Measurements from ENCODE around the gene PNN.
"Not testable (repeated sequence)": the region's sequence is repeated elsewhere in the genome, so short reads cannot be mapped to it uniquely, and the experiment has no call there.

Gene PNN

DNA sequence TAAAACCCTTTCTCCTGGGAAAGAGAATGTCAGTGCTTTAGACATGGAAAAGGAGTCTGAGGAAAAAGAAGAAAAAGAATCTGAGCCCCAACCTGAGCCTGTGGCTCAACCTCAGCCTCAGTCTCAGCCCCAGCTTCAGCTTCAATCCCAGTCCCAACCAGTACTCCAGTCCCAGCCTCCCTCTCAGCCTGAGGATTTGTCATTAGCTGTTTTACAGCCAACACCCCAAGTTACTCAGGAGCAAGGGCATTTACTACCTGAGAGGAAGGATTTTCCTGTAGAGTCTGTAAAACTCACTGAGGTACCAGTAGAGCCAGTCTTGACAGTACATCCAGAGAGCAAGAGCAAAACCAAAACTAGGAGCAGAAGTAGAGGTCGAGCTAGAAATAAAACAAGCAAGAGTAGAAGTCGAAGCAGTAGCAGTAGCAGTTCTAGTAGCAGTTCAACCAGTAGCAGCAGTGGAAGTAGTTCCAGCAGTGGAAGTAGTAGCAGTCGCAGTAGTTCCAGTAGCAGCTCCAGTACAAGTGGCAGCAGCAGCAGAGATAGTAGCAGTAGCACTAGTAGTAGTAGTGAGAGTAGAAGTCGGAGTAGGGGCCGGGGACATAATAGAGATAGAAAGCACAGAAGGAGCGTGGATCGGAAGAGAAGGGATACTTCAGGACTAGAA lies 6.1 kb downstream of the PNN start:
- DNase-seq (ENCODE audit: low read depth) = no peak

GRCh38 chr14:39181693-39182047 lies 6.6 kb downstream of the PNN start:
- DNase-seq (ENCODE audit: low read depth) = no peak

- DNase-seq (ENCODE audit: low read depth) = no peak
Observed at GRCh38 chr14:39182770-39183684, 8.0 kb downstream of the PNN start.

DNA sequence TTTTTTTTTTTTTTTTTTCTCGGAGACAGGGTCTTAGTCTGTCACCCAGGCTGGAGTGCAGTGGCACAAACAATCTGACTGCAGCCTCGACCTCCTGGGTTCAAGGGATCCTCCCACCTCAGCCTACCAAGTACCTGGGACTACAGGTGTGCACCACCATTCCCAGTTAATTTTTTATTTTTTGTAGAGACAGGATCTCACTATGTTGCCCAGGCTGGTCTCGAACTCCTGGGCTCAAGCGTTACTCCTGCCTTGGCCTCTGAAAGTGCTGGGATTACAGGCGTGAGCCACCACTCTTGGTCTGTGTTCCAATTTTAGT lies 8.6 kb downstream of the PNN start:
- DNase-seq (ENCODE audit: low read depth) = not testable (repeated sequence)

DNA sequence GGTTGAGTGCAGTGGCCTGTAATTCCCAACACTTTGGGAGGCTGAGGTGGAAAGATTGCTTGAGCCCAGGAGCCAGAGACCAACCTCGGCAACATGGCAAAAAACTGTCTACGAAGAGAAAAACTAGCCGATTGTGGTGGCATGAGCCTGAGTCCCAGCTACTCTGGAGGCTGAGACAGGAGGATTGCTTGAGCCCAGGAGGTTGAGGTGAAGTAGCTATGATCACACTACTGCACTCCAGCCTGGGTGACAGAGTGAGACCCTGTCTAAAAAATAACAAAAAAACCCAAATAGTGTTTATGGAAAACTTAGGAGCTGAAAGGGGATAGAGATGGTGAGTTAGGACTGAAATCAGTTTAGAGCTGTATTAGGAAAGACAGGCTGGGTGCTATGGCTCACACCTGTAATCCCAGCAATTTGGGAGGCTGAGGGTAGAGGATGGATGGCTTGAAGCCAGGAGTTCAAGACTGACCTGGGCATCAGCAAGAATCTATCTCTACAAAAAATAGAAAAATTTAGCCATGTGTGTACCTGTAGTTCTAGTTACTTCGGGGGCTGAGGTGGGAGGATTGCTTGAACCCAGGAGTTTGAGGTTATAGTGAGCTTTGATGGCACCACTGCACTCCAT lies 9.7 kb downstream of the PNN start:
- no peak for DNase-seq (ENCODE audit: low read depth)

GRCh38 chr14:39185256-39186049 lies 10.4 kb downstream of the PNN start:
- DNase-seq (ENCODE audit: low read depth) = no peak

- DNase-seq (ENCODE audit: low read depth) = no peak
Observed at GRCh38 chr14:39186941-39187525, 12.0 kb downstream of the PNN start.

GRCh38 chr14:39203659-39204606 lies 28.9 kb downstream of the PNN start:
- DNase-seq (ENCODE audit: low read depth) = no peak

DNA sequence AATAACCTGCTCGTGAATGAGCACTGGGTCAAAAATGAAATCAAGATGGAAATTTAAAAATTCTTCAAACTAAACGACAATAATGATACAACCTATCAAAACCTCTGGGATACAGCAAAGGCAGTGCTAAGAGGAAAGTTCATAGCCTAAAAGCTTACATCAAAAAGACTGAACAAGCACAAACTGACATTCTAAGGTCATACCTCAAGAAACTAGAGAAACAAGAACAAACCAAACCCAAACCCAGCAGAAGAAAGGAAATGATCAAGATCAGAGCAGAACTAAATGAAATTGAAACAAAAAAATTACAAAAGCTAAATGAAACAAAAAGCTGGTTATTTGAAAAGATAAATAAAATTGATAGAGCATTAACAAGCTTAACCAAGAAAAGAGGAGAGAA lies 32.4 kb downstream of the PNN start:
- not testable (repeated sequence) for DNase-seq (ENCODE audit: low read depth)

- DNase-seq (ENCODE audit: low read depth) = no peak
Observed at GRCh38 chr14:39211109-39211741, 36.2 kb downstream of the PNN start.

- no peak for DNase-seq (ENCODE audit: low read depth)
Observed at GRCh38 chr14:39212034-39212433, 37.0 kb downstream of the PNN start.

DNA sequence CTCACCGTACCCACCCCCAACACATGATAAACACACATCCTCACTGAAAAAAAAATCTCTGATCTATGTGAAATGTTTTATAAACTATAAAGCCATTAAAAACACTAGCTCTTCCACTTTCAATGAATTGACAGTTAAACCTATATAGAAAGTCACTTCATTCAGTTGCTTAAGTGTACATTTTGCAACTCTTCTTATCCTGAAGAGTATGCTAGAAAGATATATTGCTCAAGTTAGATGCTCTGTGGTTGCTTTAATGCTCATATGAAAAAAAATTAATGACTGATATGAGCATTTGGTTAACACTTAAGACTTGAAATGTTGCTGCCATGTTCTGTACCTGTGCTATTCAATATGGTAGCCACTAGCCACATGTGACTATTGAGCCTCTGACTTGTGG lies 37.6 kb downstream of the PNN start:
- DNase-seq (ENCODE audit: low read depth) = no peak

DNA sequence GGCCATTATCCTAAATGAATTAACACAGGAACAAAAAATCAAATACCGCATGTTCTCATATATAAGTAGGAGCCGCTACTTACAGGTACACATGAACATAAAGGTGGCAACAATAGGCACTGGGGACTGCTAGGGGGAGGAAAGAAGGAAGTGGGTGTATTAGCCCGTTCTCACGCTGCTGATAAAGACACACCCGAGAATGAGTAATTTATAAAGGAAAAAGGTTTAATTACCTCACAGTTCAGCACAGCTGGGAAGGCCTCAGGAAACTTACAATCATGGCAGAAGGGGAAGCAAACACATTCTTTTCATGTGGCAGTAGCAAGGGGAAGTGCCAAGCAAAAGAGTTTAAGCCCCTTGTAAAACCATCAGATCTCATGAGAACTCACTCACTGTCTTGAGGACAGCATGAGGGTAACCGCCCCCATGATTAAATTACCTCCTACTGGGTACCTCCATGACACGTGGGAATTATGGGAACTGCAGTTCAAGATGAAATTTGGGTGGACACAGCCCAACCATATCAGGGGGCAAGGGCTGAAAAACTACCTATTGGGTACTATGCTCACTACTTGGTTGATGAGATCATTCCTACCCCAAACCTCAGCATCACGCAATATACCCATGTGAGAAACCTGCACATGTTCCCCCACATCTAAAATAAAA lies 42.3 kb downstream of the PNN start:
- no peak for DNase-seq (ENCODE audit: low read depth)

DNA sequence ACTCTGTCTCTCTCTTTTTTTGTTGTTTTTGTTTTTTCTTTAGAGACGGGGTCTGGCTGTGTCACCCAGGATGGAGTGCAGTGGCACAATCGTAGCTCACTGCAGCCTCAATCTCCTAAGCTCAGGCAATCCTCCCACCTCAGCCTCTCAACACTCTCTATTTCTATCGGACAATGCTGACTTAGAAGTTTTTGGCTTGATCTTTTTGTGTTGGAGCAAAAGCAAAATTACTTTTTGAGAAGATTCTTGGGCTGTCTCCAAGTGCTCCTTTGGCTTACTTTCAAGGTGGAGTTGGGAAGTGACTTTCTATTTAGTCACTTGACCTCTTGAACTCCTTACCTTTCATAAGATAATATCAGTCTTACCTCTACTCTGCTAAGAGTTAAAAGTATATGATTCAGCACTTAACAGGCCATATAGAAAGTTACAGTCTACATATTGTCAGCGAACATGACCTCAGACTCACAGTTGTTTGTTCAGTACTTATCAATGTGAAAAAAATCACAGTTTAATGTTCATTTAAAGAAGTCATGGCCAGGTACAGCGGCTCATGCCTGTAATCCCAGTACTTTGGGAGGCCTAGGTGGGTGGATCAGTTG lies 43.2 kb downstream of the PNN start:
- DNase-seq (ENCODE audit: low read depth) = no peak

- DNase-seq (ENCODE audit: low read depth) = no peak
Observed at GRCh38 chr14:39219075-39219499, 44.0 kb downstream of the PNN start.

- not testable (repeated sequence) for DNase-seq (ENCODE audit: low read depth)
Observed at GRCh38 chr14:39220473-39220872, 45.4 kb downstream of the PNN start.

GRCh38 chr14:39228044-39228443 lies 53.0 kb downstream of the PNN start:
- DNase-seq (ENCODE audit: low read depth) = no peak

DNA sequence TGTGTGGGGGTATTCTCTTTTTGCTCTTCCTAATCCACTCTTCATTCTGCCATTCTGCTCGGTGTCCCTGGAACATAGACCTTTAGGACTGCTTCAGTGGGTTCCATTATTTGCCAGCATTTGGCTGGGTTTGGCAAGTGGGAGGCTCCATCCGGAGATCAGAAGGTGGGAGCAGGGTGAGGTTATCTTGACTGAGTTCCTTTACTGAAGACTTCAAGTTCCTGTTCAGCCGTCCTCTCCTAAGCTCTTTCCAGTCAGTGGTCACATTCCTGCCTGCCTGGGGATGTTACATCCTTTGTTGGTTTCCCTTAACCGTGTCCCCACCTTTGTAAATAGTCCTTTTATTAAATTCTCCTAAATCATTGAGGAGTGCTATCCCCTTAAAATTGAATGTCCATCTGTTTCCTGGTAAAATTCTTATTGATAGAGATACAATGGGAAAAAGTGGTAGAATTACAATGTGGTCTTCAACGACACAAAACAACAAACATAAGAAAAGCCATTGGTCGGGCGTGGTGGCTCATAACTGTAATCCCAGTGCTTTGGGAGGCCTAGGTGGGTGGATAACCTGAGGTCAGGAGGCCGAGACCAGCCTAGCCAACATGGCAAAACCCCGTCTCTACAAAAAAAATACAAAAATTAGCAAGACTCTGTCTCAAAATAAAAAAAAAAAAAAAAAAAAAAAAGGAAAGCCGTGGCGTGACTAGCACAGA lies 53.6 kb downstream of the PNN start:
- no peak for DNase-seq (ENCODE audit: low read depth)

- no peak for DNase-seq (ENCODE audit: low read depth)
Observed at GRCh38 chr14:39229222-39229543, 54.1 kb downstream of the PNN start.
